Measurements from ENCODE around the gene POLR3GL.

- TF ChIP-seq GATA2 (IDR thresholded peaks at IDR 0.05; ENCODE audit: low read depth, low read length) (no peak), GATA3 (IDR thresholded peaks at IDR 0.05; ENCODE audit: low read depth, low read length) (no peak)
Observed at GRCh38 chr1:146007489-146008133, 43.1 kb downstream of the POLR3GL start.

All from SH-SY5Y (cell line).